HK-2 (cell line): ENCODE data around the gene TIPARP.

Source experiments
- DNase-seq: peaks from one replicate; pipeline ENCODE4 v3.0.0-alpha.2; 2018; ENCODE audit not compliant: unreplicated experiment

TIPARP gene

DNA sequence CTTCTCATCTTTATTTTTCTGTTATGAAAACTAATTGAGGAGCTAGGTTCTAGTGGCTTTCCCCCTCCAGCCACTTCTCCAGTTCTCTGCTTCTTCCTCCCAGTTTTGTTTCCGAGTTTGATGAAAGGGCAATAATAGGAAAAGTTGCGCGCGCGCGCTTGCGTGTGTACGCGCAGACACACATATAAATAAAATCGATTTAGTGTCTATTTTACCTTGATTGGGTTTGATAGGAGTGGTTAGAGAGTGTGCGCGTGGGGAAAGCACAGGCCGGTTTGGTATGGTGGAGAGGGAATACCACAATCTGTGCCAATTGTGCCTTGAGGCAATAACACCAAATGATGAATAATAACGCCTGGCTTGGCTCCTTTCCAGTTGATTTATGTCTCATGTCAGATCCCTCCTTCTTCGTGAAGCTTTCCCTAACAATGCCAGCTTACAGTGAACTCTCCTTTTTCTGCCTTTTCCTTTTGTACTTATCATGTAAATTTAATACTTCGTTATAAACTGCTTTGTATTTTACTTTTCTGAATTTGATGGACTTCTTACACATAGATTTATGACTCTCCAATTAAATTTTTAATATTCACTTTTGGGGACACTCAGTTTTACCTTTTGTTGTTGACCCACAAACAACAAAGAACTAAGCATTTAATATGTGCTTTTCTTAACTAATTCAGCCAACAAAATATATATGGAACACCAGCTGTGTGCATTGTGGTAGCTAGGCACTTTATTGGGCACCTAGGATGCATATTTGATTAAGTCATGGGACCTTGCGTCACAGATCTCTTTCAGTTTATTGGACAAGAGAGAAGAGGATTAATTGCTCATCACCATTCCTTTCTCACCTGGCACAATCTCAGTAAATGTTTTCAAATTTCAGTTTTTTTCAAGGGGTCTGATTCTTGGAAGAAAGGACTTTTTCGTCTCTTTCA is 1.7 kb downstream of the TIPARP start:
- peak; percentile 43 for DNase-seq

DNA sequence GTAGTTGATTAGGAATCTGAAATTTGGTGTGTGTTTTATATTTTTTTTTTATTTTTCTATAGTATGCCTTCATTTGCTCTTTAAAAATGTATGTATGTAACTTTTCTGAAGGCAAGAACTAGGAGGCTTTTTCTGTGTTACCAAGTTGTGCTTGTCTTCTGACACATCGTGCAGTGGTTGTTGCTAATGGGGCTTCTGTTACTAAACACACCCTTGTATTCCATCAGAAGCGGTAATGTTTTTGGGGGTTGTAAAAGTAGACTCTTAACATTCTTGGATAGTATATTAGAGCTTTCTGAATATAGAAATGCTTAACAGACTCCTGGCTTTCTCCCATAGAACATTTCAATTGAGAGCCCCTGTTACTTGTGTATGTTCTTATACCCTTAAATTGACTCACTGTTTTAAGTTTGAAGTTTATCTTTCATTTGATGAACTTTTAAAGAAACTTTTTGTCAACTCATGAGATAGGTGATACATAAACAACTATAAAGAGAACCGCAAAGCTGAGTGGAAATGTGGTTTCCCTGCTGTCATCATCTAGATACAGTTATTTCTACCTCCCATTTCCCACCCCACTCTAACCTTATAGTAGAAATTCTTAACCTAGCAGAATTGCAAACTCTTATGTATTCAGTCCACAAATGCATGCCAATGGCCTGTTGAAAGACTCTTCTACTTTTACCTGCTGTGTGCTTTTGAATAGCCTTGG is 2.5 kb downstream of the TIPARP start:
- no peak for DNase-seq

DNA sequence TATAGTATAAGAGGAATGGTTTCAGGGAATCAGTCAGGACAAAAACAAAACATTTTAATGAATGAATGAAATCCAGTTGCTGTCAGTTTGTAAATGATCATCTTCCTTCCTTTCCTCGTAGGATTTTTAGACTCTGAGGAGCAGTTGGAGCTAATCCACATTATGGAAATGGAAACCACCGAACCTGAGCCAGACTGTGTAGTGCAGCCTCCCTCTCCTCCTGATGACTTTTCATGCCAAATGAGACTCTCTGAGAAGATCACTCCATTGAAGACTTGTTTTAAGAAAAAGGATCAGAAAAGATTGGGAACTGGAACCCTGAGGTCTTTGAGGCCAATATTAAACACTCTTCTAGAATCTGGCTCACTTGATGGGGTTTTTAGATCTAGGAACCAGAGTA is 3.1 kb downstream of the TIPARP start:
- DNase-seq = no peak

DNA sequence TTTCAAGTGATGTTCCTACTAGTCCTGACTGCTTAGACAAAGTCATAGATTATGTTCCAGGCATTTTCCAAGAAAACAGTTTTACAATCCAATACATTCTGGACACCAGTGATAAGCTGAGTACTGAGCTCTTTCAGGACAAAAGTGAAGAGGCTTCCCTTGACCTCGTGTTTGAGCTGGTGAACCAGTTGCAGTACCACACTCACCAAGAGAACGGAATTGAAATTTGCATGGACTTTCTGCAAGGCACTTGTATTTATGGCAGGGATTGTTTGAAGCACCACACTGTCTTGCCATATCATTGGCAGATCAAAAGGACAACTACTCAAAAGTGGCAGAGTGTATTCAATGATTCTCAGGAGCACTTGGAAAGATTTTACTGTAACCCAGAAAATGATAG is 3.8 kb downstream of the TIPARP start:
- no peak for DNase-seq

DNA sequence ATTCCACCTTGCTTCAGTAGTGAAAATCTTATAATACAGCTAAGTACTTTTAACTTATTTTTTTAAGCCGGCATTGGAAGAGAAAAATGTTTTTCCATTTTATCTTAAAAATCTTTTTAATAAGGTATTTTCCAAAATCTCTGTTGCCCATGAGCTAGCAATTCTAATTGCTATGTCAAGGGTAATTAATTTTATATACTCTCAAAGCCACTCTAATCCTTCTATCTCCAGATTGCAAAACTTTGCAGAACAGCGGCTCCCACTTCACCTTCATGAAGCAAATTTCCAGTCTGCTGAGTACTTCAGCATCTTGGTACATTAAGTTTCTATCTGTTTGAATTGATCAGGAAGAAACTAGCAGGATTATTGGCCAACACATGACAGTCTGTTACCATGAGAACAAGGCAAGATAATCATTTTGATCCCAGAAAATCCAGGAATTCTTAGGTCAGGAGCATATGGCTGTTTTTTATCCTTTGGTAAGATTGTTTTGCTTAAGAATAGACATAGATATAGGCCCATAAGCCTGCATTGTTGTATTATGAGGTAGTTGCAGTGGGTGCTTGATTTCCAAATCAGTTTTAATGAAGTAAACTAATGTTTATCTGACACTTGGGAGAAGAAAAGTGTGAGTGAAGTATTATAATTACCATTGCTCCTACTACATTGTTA is 6.0 kb downstream of the TIPARP start:
- DNase-seq = no peak

DNA sequence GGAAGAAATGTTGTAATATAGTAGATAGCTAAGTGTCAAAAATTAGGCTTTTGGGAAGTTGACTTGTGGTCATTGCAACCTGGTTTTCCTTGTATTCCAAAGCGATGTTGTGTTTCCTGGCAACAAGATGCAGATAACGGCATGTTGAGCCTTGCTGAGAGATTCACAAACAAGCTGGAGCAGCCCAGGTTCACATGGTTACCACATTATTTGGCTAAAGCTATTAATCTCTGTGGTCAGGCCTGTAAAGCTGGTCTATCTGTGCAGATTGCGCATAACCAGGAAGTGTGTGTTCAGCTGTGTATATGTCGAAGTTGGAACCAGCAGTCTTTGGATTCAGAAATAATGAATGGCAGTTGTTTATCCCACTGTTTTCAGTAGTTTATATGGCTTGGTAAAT is 6.6 kb downstream of the TIPARP start:
- DNase-seq = no peak

DNA sequence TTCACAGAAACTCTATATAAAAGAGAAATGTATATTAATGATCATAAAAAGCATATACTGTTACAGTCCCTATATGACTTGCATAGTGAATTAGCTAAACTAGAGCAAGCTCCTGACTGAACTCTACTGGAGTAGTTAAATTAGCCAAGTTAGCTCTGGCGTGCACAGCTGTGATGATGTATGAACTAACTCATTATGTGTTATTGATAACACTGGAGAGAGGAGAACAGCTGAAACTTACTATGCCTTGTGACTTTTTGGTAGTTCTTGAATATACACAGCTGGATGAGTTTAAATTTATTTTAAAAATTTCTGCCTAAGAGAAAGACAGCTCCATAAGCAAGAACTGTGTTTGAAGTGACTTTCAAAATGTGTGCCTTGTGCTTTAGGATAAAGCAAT is 8.1 kb downstream of the TIPARP start:
- no peak for DNase-seq

DNA sequence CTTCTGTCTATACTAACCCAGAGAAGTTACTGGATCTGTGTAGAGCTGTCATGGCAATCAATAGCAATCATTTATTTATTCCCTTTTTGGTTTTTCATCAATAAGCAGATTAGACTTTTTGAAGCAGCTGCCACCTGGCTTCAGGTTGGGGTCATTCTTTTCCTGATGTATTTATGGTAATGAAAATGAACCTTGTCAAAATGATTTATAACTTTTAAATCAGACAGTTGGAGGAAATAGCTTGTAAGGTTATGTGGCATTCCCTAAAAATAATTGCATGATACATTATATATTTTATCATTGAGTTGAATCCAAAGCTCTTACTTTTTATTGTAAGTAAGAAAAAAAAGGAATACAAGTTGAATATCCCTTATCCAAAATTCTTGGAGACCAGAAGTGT is 8.6 kb downstream of the TIPARP start:
- no peak for DNase-seq

DNA sequence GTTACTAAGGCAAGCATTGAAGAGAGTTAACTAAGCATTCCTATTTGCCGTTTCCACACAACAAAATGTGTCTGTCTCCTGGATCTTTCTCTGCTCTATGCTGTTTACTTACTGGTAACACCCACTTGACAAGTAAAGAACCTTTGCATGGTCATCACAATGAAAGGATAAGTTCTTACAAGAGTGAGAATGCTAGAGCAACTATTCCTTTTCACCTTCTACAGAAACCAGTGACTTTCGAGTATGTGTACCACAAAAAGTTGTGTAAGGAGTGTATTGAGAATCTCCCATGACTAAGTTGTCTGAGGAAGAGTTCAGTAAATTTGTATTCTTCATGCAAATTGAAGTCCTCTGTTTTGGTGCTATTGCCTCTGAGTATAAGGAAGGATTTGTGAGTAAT is 10.8 kb downstream of the TIPARP start:
- DNase-seq = no peak

DNA sequence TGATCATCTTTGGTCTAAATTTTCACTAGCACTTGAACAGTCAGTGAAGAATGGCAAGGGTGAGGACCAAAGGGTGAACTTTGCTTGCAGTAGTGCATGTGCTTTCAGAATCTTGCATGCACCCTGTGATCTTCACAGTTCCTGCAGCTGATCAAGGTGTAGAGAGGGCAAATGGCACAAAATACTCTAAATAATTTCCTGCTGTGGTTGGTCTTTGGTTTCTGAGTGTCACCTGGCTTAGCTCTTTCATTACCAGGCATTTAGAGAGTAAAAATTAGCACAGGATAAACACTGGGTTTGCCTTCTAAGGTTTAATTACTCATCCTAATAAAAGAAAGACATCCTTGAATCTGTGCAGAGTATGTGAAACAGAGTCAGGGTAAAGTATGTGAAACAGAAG is 11.4 kb downstream of the TIPARP start:
- no peak for DNase-seq

DNA sequence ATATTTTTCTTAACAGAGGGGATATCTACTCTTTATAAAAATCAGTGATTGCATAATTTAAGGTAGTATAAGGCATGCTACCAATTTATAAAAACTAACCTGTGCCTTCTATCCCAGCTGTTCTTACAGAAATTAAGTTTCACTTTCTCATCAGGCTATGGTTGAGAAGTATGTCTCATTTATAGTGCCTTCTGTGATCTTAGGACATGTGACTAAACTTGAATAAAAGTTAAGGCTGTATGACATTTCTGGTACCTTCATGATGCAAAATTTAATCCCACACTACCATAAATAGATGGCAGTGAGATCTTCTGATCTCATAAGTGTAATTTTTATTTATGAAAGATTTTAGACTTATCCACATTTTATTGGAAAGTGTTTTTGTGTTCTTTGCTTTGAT is 12.6 kb downstream of the TIPARP start:
- no peak for DNase-seq

DNA sequence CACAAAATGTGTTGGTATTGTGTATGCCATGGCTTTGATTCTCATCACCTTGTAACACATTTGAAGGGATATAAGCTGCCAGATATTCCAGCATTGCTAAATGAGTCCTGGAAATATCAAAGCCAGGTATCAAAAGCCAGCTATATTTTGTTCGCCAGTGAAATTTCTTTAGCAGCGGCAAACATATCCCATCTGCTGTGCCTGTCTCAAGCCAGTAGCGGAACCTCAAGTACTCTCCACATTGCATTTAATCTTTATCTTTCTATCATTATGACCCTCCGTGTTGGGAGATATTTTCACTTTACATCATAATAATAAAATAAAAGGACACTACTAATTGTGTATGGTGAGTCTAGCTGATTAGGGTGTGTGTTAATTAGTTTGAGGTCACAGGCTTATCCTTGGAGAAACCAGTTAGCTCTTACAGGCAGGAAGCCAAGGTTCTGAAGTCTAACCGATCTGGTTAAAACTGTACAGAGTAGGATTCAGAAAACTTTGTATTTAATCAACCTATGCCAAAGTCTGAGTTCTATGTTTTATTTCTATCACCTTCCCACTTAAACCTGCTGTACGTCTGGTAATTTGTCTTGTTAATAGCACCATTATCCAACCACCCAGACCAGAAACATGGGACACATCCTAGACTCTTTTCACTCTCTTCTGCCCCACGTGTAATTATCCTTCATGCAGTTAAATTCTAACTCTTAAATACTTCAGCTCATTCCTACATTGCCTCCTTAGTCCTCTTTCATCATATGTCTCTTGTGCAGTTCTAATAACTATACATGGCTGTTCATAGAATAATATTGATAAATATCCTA is 14.5 kb downstream of the TIPARP start:
- DNase-seq = no peak

DNA sequence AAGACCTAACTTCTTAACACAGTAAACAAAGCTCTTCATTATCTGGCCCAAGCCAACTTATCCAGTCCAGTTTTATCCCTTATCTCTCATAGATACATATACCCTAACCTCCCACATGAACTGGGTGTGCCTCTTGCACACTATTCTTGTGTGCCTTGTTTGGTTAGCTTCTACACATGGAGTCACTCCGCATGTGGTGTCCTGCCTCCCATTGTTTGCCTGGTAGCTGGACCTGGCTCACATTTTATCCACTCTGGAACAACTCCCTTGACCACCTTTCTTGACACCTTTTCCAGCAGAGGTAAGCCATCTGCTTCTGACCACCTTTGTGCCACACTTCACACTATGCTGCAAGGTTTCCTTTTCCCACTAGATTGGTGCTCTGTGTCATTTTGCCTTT is 15.2 kb downstream of the TIPARP start:
- DNase-seq = no peak

DNA sequence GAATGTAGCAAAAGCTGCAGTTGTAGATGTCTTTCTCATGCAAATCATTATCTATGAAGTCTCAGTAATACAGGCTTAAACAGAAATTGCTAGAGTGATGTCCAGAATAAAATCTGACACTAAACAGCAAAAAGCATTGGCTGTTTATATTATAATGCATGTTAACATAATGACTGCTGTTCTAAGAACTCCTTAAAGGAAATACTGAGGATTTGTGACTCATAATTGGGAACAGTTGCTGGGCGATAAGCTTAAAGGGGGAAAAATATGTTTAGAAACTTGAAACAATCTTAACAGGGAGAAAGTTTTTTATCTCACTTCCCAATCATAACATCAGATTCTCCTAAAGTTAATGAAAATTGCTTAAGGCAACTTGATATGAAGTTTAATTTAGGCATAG is 17.5 kb downstream of the TIPARP start:
- no peak for DNase-seq

DNA sequence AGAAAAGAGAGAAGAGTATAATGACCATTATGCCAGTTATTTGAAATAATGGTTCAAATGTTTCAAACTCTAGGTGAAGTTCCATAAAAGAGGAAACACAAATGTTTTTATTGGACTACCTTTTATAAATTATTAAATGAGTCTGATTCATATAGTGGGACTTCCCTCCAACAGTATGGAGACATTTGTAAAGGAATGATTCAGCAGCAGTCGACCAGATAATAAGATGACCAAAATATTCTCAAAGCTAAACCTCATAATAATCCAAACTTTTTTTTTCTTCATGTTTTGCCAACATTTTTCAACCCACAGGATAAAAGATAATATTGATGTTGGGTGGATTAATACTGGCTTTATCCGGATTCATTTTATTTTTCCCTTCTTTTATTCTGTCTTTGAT is 18.8 kb downstream of the TIPARP start:
- no peak for DNase-seq

DNA sequence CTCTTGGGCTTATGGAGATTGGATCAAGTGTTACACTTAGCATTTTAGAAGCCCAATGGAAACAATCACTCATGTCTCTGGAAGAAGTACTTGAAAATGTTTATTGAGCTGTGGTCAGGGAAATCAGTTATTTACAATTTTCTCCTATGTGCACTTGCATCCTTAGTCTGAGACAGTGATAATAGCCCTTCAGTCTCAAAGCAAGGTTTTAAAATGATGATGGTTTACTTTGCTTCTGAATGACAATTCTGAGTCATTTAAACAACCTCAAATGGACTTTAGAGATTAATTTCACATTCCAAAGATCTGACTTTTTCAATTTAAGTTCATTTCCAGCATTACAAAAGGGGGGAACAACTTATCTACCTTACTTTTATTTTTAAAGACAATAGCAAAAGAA is 20.1 kb downstream of the TIPARP start:
- no peak for DNase-seq

DNA sequence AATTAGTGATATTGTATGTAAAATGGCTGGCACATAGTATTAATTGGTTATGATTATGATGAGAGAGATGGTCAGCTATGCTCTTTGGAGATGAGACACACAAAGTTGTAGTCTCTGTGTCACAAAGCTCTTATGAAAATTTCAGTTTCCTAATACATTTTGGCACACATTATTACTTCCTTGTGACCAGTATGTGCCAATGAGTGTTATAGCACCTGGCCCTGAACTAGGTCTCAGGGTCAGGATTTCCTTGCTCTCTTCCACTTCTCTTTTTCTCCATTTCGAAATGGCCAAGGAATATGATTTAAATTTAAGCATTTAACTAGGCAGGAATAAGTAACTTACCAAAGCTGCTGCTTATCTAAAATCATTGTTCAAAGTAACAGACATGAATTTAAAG is 28.0 kb downstream of the TIPARP start:
- DNase-seq = no peak

DNA sequence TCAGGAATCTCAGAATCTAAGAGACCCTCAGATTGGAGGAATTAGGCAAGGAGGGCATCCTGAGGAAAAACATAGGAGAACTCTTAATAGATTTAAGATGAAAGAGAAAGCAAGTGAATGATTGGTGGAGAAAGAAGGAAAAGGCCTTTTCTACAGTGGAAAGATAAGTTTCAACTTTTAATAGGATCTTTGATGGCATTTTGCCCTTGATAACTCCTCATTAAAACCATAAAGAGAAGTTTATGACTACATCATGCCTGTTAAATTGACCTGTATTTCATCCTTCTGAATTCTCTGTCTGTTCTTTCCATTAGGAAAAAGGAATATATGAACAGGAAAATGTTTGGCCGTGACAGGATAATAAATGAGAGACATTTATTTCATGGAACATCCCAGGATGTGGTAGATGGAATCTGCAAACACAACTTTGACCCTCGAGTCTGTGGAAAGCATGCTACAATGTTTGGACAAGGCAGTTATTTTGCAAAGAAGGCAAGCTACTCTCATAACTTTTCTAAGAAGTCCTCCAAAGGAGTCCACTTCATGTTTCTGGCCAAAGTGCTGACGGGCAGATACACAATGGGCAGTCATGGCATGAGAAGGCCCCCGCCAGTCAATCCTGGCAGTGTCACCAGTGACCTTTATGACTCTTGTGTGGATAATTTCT is 30.1 kb downstream of the TIPARP start:
- DNase-seq = no peak

DNA sequence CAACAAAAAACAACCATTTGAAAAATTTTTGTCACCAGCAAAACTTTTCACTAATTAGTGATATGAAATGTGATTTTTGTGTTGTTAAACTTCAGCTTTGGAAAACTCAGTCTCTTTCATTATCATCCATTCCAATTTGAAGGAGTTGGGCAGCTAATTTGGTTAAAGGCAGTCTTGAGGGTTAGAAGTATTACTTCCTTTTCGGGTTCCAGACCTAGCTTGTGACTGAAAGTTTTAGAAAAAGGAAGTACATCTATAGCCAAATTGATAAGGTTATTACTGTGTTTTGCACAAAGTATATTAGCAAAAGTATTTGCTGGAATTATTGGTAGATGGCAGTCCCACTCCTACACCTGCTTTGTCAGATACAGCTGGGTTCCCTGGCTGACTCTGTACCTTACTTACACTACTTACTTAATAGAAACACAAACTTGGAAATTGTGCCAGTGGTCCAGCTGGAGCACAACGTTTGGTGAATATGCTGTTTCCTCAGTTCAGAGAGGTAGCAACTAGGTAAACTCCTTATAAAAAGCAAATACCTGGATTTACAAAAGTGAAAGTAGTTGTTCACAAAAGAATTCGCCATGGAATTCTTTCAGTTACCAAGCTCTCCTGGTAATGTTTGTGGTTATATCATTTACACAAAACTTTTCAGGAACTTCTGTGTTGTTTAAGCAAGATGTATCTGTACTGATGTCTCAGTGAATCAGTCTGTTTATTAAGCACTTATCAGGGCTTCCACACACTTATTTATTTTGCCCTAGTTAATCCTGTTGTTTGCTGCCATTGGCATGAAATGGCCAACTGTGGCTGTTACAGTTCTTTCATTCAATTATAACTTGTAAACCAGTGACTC is 31.6 kb downstream of the TIPARP start:
- no peak for DNase-seq

DNA sequence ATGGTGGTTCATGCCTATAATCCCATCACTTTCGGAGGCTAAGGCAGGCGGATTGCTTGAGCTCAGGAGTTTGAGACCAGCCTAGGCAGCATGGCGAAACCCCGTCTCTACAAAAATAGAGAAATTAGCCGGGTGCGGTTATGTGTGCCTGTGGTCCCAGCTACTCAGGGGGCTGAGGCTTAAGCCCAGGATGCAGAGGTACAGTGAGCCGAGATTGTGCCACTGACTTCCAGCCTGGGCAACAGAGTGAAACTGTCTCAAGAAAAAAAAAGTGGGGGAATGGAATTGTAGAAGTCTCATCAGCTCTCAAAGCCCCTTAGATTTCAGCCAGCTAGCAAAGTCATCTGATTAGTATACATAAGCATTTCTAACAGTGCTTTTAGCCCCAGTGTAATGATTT is 33.2 kb downstream of the TIPARP start:
- DNase-seq = no peak
